ENCODE results near the gene LRMDA.

LRMDA gene

GRCh38 chr10:76408646-76409045 lies 977.2 kb downstream of the LRMDA start:
- Histone ChIP-seq H3K27ac (ENCODE audit: low read depth, low read length) (no peak overlapping the region), H2AFZ (ENCODE audit: low read length, unreplicated experiment) (no peak overlapping the region), H3K36me3 (ENCODE audit: insufficient read depth, low read length) (no peaks in the 10 kb centered on the region), H3K79me2 (ENCODE audit: control insufficient read depth, insufficient read depth, low read length, unreplicated experiment) (no peaks in the 10 kb centered on the region), H3K27me3 (ENCODE audit: insufficient read depth, low read length) (no peaks in the 10 kb centered on the region), H3K4me3 (ENCODE audit: low read depth, low read length) (no peak overlapping the region), H3K4me1 (ENCODE audit: control insufficient read depth, insufficient read depth, low read length, unreplicated experiment) (peaks cover 9% of the 10 kb centered on the region)

GRCh38 chr10:76411729-76412435 lies 980.5 kb downstream of the LRMDA start:
- H3K4me3 ChIP-seq (ENCODE audit: low read depth, low read length) = no peak overlapping the region
- H3K27ac ChIP-seq (ENCODE audit: low read depth, low read length) = no peak overlapping the region
- no peaks in the 10 kb centered on the region for H3K27me3 ChIP-seq (ENCODE audit: insufficient read depth, low read length)
- H2AFZ ChIP-seq (ENCODE audit: low read length, unreplicated experiment) = no peak overlapping the region
- no peaks in the 10 kb centered on the region for H3K79me2 ChIP-seq (ENCODE audit: control insufficient read depth, insufficient read depth, low read length, unreplicated experiment)
- H3K36me3 ChIP-seq (ENCODE audit: insufficient read depth, low read length) = no peaks in the 10 kb centered on the region
- H3K4me1 ChIP-seq (ENCODE audit: control insufficient read depth, insufficient read depth, low read length, unreplicated experiment) = no peaks in the 10 kb centered on the region

- H3K27me3 ChIP-seq (ENCODE audit: insufficient read depth, low read length) = no peaks in the 10 kb centered on the region
- H3K27ac ChIP-seq (ENCODE audit: low read depth, low read length) = no peak overlapping the region
- no peaks in the 10 kb centered on the region for H3K4me1 ChIP-seq (ENCODE audit: control insufficient read depth, insufficient read depth, low read length, unreplicated experiment)
- H3K36me3 ChIP-seq (ENCODE audit: insufficient read depth, low read length) = no peaks in the 10 kb centered on the region
- H3K4me3 ChIP-seq (ENCODE audit: low read depth, low read length) = no peak overlapping the region
- H2AFZ ChIP-seq (ENCODE audit: low read length, unreplicated experiment) = no peak overlapping the region
- no peaks in the 10 kb centered on the region for H3K79me2 ChIP-seq (ENCODE audit: control insufficient read depth, insufficient read depth, low read length, unreplicated experiment)
Measured at GRCh38 chr10:76415554-76415953, 984.1 kb downstream of the LRMDA start.

- Histone ChIP-seq H2AFZ (ENCODE audit: low read length, unreplicated experiment) (no peak overlapping the region), H3K79me2 (ENCODE audit: control insufficient read depth, insufficient read depth, low read length, unreplicated experiment) (no peaks in the 10 kb centered on the region), H3K36me3 (ENCODE audit: insufficient read depth, low read length) (no peaks in the 10 kb centered on the region)
Measured at GRCh38 chr10:76416642-76417041, 985.2 kb downstream of the LRMDA start.

GRCh38 chr10:76420725-76421124 lies 989.3 kb downstream of the LRMDA start:
- H2AFZ ChIP-seq (ENCODE audit: low read length, unreplicated experiment) = no peak overlapping the region
- H3K4me3 ChIP-seq (ENCODE audit: low read depth, low read length) = no peak overlapping the region
- no peaks in the 10 kb centered on the region for H3K27me3 ChIP-seq (ENCODE audit: insufficient read depth, low read length)
- no peaks in the 10 kb centered on the region for H3K36me3 ChIP-seq (ENCODE audit: insufficient read depth, low read length)
- no peak overlapping the region for H3K27ac ChIP-seq (ENCODE audit: low read depth, low read length)
- H3K4me1 ChIP-seq (ENCODE audit: control insufficient read depth, insufficient read depth, low read length, unreplicated experiment) = no peaks in the 10 kb centered on the region
- H3K79me2 ChIP-seq (ENCODE audit: control insufficient read depth, insufficient read depth, low read length, unreplicated experiment) = no peaks in the 10 kb centered on the region

More at GRCh38 chr10:76416642-76417041, 985.2 kb downstream of the LRMDA start:
- no peak overlapping the region for H3K4me3 ChIP-seq (ENCODE audit: low read depth, low read length)
- H3K4me1 ChIP-seq (ENCODE audit: control insufficient read depth, insufficient read depth, low read length, unreplicated experiment) = no peaks in the 10 kb centered on the region
- H3K27ac ChIP-seq (ENCODE audit: low read depth, low read length) = no peak overlapping the region
- H3K27me3 ChIP-seq (ENCODE audit: insufficient read depth, low read length) = no peaks in the 10 kb centered on the region

- no peaks in the 10 kb centered on the region for H3K27me3 ChIP-seq (ENCODE audit: insufficient read depth, low read length)
- H2AFZ ChIP-seq (ENCODE audit: low read length, unreplicated experiment) = no peak overlapping the region
- no peaks in the 10 kb centered on the region for H3K79me2 ChIP-seq (ENCODE audit: control insufficient read depth, insufficient read depth, low read length, unreplicated experiment)
- no peak overlapping the region for H3K4me3 ChIP-seq (ENCODE audit: low read depth, low read length)
- H3K4me1 ChIP-seq (ENCODE audit: control insufficient read depth, insufficient read depth, low read length, unreplicated experiment) = no peaks in the 10 kb centered on the region
- H3K36me3 ChIP-seq (ENCODE audit: insufficient read depth, low read length) = no peaks in the 10 kb centered on the region
- no peak overlapping the region for H3K27ac ChIP-seq (ENCODE audit: low read depth, low read length)
Measured at GRCh38 chr10:76422769-76423168, 991.3 kb downstream of the LRMDA start.

- H3K4me3 ChIP-seq (ENCODE audit: low read depth, low read length) = no peak overlapping the region
- H2AFZ ChIP-seq (ENCODE audit: low read length, unreplicated experiment) = peak overlapping the region; percentile 92
- H3K4me1 ChIP-seq (ENCODE audit: control insufficient read depth, insufficient read depth, low read length, unreplicated experiment) = peaks cover 57% of the 10 kb centered on the region
- H3K36me3 ChIP-seq (ENCODE audit: insufficient read depth, low read length) = no peaks in the 10 kb centered on the region
- no peaks in the 10 kb centered on the region for H3K27me3 ChIP-seq (ENCODE audit: insufficient read depth, low read length)
- no peaks in the 10 kb centered on the region for H3K79me2 ChIP-seq (ENCODE audit: control insufficient read depth, insufficient read depth, low read length, unreplicated experiment)
- peak overlapping the region; percentile 79 for H3K27ac ChIP-seq (ENCODE audit: low read depth, low read length)
Measured at GRCh38 chr10:76428551-76429367, 997.3 kb downstream of the LRMDA start.

- Histone ChIP-seq H3K27ac (ENCODE audit: low read depth, low read length) (peak overlapping the region; percentile 79; the same call in 1 of the 2 replicates), H3K79me2 (ENCODE audit: control insufficient read depth, insufficient read depth, low read length, unreplicated experiment) (no peaks in the 10 kb centered on the region), H2AFZ (ENCODE audit: low read length, unreplicated experiment) (no peak overlapping the region), H3K36me3 (ENCODE audit: insufficient read depth, low read length) (no peaks in the 10 kb centered on the region), H3K27me3 (ENCODE audit: insufficient read depth, low read length) (no peaks in the 10 kb centered on the region), H3K4me3 (ENCODE audit: low read depth, low read length) (no peak overlapping the region), H3K4me1 (ENCODE audit: control insufficient read depth, insufficient read depth, low read length, unreplicated experiment) (peaks cover 59% of the 10 kb centered on the region)
Measured at GRCh38 chr10:76429368-76430060, 998.1 kb downstream of the LRMDA start.

GRCh38 chr10:76430061-76430645 lies 998.7 kb downstream of the LRMDA start:
- H3K4me1 ChIP-seq (ENCODE audit: control insufficient read depth, insufficient read depth, low read length, unreplicated experiment) = peaks cover 59% of the 10 kb centered on the region
- H3K79me2 ChIP-seq (ENCODE audit: control insufficient read depth, insufficient read depth, low read length, unreplicated experiment) = no peaks in the 10 kb centered on the region
- H3K27ac ChIP-seq (ENCODE audit: low read depth, low read length) = no peak overlapping the region
- H2AFZ ChIP-seq (ENCODE audit: low read length, unreplicated experiment) = peak overlapping the region; percentile 16
- H3K36me3 ChIP-seq (ENCODE audit: insufficient read depth, low read length) = no peaks in the 10 kb centered on the region
- no peaks in the 10 kb centered on the region for H3K27me3 ChIP-seq (ENCODE audit: insufficient read depth, low read length)
- H3K4me3 ChIP-seq (ENCODE audit: low read depth, low read length) = no peak overlapping the region

Data from ACC112 (cell line).